HUES64 (cell line): ENCODE results near the gene TNRC6B.
"Not testable (repeated sequence)": the region's sequence is repeated elsewhere in the genome, so short reads cannot be mapped to it uniquely, and the experiment has no call there.

ENCODE experiments used
- H3K27ac ChIP-seq: 2 replicates; pipeline ENCODE4 v1.7.0; 2013; ENCODE audit warnings: low read depth, low read length, inconsistent platforms
- H3K27me3 ChIP-seq: 2 replicates; pipeline ENCODE4 v1.6.1; 2013; ENCODE audit warnings: mild to moderate bottlenecking, low read length; ENCODE audit not compliant: insufficient read depth
- H3K36me3 ChIP-seq: 2 replicates; pipeline ENCODE4 v1.6.1; 2013; ENCODE audit warnings: mild to moderate bottlenecking, low read length; ENCODE audit not compliant: insufficient read depth
- H3K4me1 ChIP-seq: 2 replicates; pipeline ENCODE4 v1.6.1; 2013; ENCODE audit warnings: mild to moderate bottlenecking, low read length, moderate library complexity; ENCODE audit not compliant: insufficient read depth
- H3K4me3 ChIP-seq: 2 replicates; pipeline ENCODE4 v1.5.1; 2013; ENCODE audit warnings: mild to moderate bottlenecking, low read length, moderate library complexity
- H3K9ac ChIP-seq: 2 replicates; pipeline ENCODE4 v1.6.1; 2013; ENCODE audit warnings: mild to moderate bottlenecking, low read depth, low read length
- H3K9me3 ChIP-seq: 2 replicates; pipeline ENCODE4 v1.6.1; 2013; ENCODE audit warnings: low read depth, low read length; ENCODE audit not compliant: insufficient read depth
- WGBS: fragments of 150-250, 120-280 bp; methylation state at CpG from one replicate; pipeline ENCODE4 v1.1.7; 2013; ENCODE audit warnings: missing lambda C conversion rate; 5-methylcytosine and 5-hydroxymethylcytosine counted together

The TNRC6B gene

GRCh38 chr22:40300316-40300715 lies 122.6 kb downstream of the TNRC6B start:
- H3K4me3 ChIP-seq, result no peak overlapping the region
- H3K9me3 ChIP-seq, result no peaks in the 10 kb centered on the region
- no peak overlapping the region for H3K9ac ChIP-seq
- peaks cover 80% of the 10 kb centered on the region for H3K36me3 ChIP-seq
- H3K4me1 ChIP-seq, result no peaks in the 10 kb centered on the region
- no peak overlapping the region for H3K27ac ChIP-seq
- H3K27me3 ChIP-seq, result no peaks in the 10 kb centered on the region

DNA sequence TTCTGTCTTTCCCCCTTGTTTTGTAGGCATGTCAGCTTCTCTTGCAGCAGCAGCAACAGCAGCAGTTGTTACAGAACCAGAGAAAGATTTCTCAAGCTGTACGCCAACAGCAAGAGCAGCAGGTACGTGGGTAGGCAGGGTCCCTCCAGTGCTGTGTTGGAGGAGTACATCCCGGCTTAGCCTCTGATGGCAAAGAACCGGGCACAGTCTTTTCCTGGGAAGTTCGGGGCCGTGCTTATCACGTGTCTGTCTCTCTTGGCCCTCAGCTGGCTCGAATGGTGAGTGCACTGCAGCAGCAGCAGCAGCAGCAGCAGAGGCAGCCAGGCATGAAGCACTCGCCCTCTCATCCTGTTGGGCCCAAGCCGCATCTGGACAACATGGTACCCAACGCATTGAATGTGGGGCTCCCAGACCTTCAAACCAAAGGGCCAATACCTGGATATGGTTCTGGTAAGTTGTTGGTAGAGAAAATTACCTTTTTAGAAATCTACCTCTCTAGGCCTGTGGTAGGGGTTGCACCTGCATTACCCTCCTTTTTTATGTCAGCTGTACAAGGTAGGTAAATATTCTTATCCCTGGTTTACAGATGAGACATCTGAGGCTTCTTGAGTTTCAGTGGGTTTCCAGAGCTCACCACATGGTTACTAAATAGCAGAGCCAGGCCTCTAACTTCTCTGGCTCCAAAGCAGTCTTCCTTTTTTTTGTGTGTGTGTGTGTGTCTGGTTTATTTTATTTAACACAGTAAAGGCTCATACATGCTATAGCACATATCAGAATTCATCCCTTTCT lies 123.4 kb downstream of the TNRC6B start:
- Histone ChIP-seq H3K4me1 (no peaks in the 10 kb centered on the region), H3K27me3 (no peaks in the 10 kb centered on the region), H3K9me3 (no peaks in the 10 kb centered on the region), H3K4me3 (no peak overlapping the region), H3K36me3 (peaks cover 76% of the 10 kb centered on the region), H3K9ac (no peak overlapping the region), H3K27ac (no peak overlapping the region)
- WGBS, result 96% methylated on average over 11 of the region's 11 CpGs

DNA sequence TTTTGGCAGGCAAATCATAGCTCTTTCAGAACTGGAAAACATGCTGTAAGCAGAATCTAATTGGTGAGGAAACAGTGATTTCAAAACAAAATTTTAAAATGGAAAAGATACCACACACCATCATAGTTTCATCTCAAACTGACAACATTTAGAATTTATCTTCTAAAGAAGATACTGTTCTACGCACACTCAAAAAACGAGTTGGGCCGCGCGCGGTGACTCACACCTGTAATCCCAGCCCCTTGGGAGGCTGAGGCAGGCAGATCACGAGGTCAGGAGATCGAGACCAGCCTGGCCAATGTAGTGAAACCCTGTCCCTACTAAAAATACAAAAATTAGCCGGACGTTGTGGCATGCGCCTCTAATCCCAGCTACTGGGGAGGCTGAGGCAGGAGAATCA lies 124.4 kb downstream of the TNRC6B start:
- 98% methylated on average over 11 of the region's 11 CpGs for WGBS
- H3K27ac ChIP-seq, result no peak overlapping the region
- no peaks in the 10 kb centered on the region for H3K4me1 ChIP-seq
- no peak overlapping the region for H3K4me3 ChIP-seq
- no peaks in the 10 kb centered on the region for H3K27me3 ChIP-seq
- peaks cover 74% of the 10 kb centered on the region for H3K36me3 ChIP-seq
- H3K9ac ChIP-seq, result no peak overlapping the region
- H3K9me3 ChIP-seq, result no peaks in the 10 kb centered on the region

- Histone ChIP-seq H3K4me1 (no peaks in the 10 kb centered on the region), H3K27ac (no peak overlapping the region), H3K9ac (no peak overlapping the region), H3K27me3 (no peaks in the 10 kb centered on the region), H3K36me3 (peaks cover 89% of the 10 kb centered on the region), H3K4me3 (no peak overlapping the region), H3K9me3 (no peaks in the 10 kb centered on the region)
- 95% methylated on average over 5 of the region's 5 CpGs for WGBS
Measured at GRCh38 chr22:40305625-40306024, 127.9 kb downstream of the TNRC6B start.

DNA sequence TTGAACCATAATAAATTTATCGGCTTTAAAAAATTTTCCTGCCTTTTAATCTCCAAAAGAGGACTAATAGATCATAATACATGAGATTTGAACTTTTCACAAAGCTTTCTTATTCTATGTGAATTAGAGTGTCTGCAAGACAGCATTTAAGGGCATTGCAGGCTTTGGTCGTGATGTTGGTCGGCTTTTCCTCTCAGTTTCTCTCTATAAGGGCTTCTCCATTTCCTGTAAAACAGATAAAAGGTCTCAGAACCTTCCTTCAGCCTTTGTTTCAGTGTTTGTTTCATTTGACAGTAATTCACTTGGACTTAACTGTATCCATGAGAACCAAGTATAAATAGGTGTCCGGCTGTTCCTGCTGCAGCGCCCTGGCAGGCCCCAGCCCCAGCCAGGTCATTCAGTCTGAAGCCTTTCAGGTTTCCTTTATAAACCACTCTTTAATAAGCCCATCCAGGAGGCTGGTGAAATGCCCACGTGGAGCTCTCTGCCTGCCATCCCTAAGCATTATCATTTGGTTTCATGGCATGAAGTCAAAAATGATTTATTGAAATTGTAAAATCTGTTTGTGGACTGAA lies 131.4 kb downstream of the TNRC6B start:
- H3K9ac ChIP-seq, result no peak overlapping the region
- H3K4me3 ChIP-seq, result no peak overlapping the region
- 95% methylated on average over 5 of the region's 6 CpGs for WGBS
- H3K27me3 ChIP-seq, result no peaks in the 10 kb centered on the region
- no peaks in the 10 kb centered on the region for H3K4me1 ChIP-seq
- peaks cover 89% of the 10 kb centered on the region for H3K36me3 ChIP-seq
- no peaks in the 10 kb centered on the region for H3K9me3 ChIP-seq
- no peak overlapping the region for H3K27ac ChIP-seq

GRCh38 chr22:40309631-40310030 lies 131.9 kb downstream of the TNRC6B start:
- H3K9ac ChIP-seq, result no peak overlapping the region
- no peak overlapping the region for H3K4me3 ChIP-seq
- H3K27ac ChIP-seq, result no peak overlapping the region
- no peaks in the 10 kb centered on the region for H3K9me3 ChIP-seq
- H3K4me1 ChIP-seq, result no peaks in the 10 kb centered on the region
- H3K36me3 ChIP-seq, result peaks cover 89% of the 10 kb centered on the region
- no peaks in the 10 kb centered on the region for H3K27me3 ChIP-seq

DNA sequence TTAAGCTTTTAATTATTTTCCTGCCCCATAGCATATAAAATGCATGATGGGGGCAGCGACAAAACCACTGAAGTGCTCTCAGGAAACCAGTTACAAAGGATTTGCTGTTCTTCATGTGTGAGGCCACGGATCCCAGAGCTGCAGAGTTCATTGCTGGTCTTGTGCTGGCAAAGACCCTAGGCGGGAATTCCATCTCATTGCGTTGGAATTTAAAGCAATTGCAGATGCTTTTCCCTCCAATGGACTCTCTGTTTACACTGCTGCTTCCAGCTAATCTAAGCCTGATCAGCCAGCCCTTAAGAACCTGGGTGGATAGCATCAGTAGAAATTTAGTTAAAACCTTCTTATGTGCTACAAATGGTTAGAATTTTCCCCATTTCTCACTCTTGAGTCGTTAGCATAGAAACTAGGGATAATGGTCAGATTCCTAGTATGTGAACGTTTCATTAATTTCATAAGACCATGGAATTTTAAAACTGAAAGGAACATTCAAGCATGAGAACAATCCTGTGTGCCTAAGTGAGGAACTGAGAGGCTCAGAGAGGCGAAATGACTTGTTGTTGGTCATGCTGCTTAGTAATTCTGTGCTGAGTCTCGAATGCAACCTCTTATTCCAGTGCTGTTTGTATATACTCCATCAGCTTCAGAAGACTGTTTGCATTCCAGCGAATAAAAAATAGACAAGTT lies 132.5 kb downstream of the TNRC6B start:
- H3K27ac ChIP-seq, result no peak overlapping the region
- no peaks in the 10 kb centered on the region for H3K27me3 ChIP-seq
- no peak overlapping the region for H3K9ac ChIP-seq
- no peak overlapping the region for H3K4me3 ChIP-seq
- H3K4me1 ChIP-seq, result no peaks in the 10 kb centered on the region
- H3K36me3 ChIP-seq, result peaks cover 89% of the 10 kb centered on the region
- no peaks in the 10 kb centered on the region for H3K9me3 ChIP-seq
- WGBS, result 89% methylated on average over 9 of the region's 9 CpGs

DNA sequence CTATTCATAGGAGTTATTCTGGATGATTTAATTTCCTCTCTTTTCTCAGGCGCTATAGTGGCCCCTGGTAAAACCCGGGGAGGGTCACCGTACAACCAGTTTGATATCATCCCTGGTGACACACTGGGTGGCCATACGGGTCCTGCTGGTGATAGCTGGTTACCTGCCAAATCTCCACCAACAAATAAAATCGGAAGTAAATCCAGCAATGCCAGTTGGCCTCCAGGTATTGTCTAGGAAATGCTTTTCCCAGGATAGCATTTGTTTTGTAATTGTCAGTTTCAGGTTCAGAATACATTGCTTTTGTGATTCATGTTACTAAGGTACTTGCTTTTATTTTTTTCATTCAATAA lies 133.0 kb downstream of the TNRC6B start:
- Histone ChIP-seq H3K36me3 (peaks cover 90% of the 10 kb centered on the region), H3K4me3 (no peak overlapping the region), H3K9ac (no peak overlapping the region), H3K4me1 (no peaks in the 10 kb centered on the region), H3K27me3 (no peaks in the 10 kb centered on the region), H3K27ac (no peak overlapping the region), H3K9me3 (no peaks in the 10 kb centered on the region)
- 93% methylated on average over 5 of the region's 5 CpGs for WGBS

DNA sequence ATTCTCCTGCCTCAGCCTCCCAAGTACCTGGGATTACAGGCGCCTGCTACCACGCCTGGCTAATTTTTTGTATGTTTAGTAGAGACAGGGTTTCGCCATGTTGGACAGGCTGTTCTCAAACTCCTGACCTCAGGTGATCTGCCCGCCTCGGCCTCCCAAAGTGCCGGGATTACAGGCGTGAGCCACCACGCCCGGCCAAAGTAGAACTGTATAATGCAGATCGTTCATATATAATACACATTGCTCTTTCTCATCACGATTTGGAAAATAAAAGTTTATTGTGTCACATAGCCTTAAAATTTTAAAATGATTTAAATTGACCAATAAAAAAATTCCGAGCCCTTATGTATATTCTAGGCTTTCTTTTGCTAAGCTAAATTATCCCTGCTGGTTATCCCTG lies 133.9 kb downstream of the TNRC6B start:
- H3K27me3 ChIP-seq, H3K27ac ChIP-seq, H3K4me1 ChIP-seq, H3K9ac ChIP-seq, H3K9me3 ChIP-seq, H3K4me3 ChIP-seq: not testable (repeated sequence)
- H3K36me3 ChIP-seq, result peaks cover 99% of the 10 kb centered on the region
- WGBS, result 98% methylated on average over 12 of the region's 12 CpGs

DNA sequence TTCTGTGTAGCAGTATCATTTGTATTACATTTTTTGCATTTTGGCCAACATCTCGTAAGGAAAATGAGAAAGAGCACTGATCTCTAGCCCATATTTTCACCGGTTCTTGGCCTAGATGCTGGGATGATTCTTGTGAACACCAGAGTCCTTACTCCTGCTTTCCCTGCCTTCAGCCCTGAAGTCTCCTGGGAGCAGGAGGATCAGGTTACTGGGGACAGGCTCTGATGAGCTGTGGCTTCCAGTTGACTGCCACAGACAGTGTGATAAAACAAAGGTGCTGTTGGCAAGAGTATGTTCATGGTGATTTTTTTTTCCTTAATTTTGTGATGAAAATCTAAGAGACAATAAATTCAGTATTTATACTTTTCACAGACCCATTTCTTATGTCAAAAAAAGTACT lies 134.3 kb downstream of the TNRC6B start:
- no peaks in the 10 kb centered on the region for H3K27me3 ChIP-seq
- peaks cover 99% of the 10 kb centered on the region for H3K36me3 ChIP-seq
- H3K9me3 ChIP-seq, result no peaks in the 10 kb centered on the region
- H3K9ac ChIP-seq, result no peak overlapping the region
- no peak overlapping the region for H3K4me3 ChIP-seq
- WGBS, result 99% methylated on average over 2 of the region's 2 CpGs
- H3K4me1 ChIP-seq, result no peaks in the 10 kb centered on the region
- no peak overlapping the region for H3K27ac ChIP-seq

DNA sequence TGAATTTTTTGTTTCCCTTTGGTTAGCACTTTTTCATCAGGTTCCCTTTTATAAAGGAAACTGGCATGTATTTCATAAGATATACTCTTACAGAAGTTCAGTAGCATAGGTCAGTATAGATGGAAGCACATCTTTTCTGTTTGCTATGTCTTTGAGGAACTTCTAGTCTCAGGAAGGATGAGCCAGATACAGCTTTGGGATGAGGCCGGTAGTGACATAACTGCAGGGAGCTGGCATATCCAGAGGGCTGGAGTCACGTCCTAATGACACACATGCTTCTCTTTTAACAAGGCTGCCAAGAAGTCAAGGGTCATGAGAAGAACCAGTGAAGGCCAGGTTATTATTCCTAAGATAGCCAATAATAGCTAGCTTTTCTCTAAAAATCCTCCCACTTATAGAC lies 135.3 kb downstream of the TNRC6B start:
- Histone ChIP-seq H3K4me3 (no peak overlapping the region), H3K36me3 (peaks cover 98% of the 10 kb centered on the region), H3K27me3 (no peaks in the 10 kb centered on the region), H3K27ac (no peak overlapping the region), H3K9ac (no peak overlapping the region), H3K9me3 (no peaks in the 10 kb centered on the region), H3K4me1 (no peaks in the 10 kb centered on the region)
- WGBS, result 93% methylated on average over 2 of the region's 2 CpGs
